Medulla oblongata (tissue), 1 donor: ENCODE data around the gene ENGASE.

Experiments
- DNase-seq: peaks from one replicate; pipeline ENCODE4 v3.0.0-alpha.2; 2015; ENCODE audit errors: extremely low spot score

Gene ENGASE

DNA sequence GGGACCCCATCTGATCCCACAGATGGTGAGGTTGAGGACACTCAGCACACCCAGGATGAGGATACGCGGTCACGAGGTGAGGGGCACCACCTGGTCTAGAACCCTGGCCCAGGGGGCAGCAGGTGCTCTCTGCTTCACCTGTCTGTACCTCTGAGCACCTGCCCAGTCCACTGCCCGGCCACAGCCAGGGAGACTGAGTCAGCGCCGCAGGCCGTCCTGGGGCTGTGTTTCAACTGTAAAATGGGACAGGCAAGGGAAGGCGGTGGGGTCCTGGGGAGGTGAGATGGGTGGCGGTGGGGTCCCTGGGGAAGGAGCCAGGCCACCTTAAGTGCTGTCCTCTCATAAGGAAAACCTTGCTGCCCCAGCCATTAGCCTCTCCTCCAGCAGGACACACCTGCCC, 60.4 kb downstream of the ENGASE start:
- no peak for DNase-seq

DNA sequence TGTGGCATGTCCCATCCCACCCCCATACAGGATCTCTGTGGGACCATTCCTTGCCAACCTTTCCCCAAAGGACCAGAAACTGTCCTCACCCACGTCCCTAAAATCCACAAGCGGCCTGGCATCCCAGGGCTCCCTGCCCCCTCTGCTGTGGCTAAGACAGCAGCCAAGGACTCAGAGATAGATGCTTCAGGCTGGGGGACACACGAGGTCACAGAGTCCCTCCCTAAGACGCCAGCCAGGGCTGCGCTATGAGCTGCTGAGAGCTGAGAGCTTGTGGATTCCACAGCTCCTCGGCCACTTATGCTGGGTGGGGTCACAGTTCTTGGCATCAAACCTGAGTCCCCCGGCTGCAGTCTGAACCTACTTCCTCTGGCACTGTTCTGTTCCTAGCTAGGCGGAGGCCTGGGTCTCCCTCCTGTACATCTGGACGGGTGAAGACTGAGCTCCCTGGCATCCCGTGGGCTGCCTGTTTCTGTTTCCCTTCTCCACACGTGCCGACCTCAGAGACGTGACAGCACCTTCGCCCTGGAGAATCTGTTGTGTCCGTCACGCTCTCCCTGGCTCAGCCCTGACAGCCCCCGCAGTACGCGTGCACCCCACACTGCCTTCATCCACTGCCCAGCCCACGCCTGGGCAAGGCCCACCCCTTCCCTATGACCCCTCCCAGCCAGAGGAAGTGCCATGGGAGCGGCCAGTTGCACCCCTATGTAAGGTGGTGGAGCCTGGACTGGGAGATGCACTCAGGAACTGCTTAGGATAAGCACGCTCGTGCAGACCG, 61.2 kb downstream of the ENGASE start:
- no peak for DNase-seq
